Measurements from ENCODE around the gene LMTK3. TPM values are rescaled to one million over a fixed set of nuclear protein-coding genes. Genes with fewer than 3 reads are reported as not detected.

The LMTK3 gene
- total and polyA plus RNA-seq, 2 of the 13 experiments (the other 11 are each of a cell fraction or from before 2014, with no cell fraction given), result 0.18 to 0.29 TPM

DNA sequence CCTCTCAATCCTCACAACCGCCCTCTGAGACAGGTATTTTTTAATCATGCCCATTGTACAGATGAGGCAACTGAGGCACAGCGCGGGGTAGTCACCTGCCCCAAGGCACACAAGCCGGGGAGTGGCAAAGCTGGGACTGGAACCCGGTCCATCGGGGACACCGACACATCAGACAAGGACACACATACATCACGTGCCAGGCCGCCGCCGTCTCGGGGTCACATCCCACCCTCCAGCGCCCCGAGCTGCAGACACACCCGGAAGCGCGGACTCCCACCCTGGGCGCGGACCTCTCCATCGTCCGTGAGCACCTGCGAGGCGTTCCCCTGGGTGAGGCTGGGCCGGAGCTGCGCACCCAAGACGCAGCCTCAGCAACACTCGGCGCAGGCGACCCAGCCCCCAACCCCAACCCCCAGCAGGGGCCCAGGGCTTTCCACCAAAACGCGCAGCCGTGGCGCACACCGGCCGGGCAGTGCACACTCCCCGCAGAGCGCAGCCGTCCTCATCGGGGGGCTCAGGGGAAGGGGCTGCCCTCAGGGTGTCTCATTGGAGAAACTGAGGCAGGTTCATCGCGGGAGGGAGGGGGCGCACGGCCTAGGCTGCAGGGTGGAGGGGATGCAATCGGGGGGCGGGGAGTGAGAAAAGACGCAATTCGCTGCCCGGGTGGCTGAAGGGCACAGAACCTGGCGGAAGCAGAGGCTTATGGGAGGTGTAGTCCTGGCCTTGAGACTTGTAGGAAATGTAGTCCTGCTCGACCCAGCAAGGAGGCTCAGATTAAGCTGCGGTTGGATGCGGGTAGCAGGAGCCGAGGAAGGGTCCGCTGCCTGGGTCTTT lies 1.9 kb upstream of the LMTK3 start:
- Histone ChIP-seq H2AFZ (ENCODE audit: low read length) (no peak overlapping the region), H3K4me1 (ENCODE audit: insufficient read depth, low read length) (peaks cover 30% of the 10 kb centered on the region), H3K27ac (ENCODE audit: extremely low read length, insufficient read depth, low read length) (no peak overlapping the region), H3K36me3 (replicated peaks in 1 of 2; ENCODE audit: control insufficient read depth in 1 of 2, insufficient read depth in 2 of 2, low read length in 2 of 2) (no peaks in the 10 kb centered on the region), H3K4me2 (ENCODE audit: low read depth, low read length) (peak overlapping the region; percentile 84), H4K20me1 (ENCODE audit: insufficient read depth, low read length) (no peaks in the 10 kb centered on the region), H3K27me3 (ENCODE audit: control insufficient read depth in 1 of 2, insufficient read depth in 2 of 2, low read length in 2 of 2) (peaks cover 6 to 30% of the 10 kb centered on the region in 2 experiments; a peak in 4 of 5 replicates), H3K4me3 (replicated peaks in 1 of 3; ENCODE audit: insufficient read depth in 1 of 3, low read depth in 2 of 3, low read length in 3 of 3) (peak overlapping the region; percentile 68 to 84 (median 72)), H3K9ac (ENCODE audit: insufficient read depth, low read depth, low read length) (no peak overlapping the region), H3K9me3 (ENCODE audit: low read length) (no peaks in the 10 kb centered on the region), H3K79me2 (ENCODE audit: insufficient read depth, low read length) (no peaks in the 10 kb centered on the region)
- CTCF ChIA-PET (ENCODE audit: low intra/inter-chr PET ratio, low total read pairs), result no interaction called here
- BruUV-seq (replicated peaks), result no TSS peak
- POLR2A ChIA-PET, result interaction anchor here (0.9 to 1.0 kb wide), 2 partner anchors 11 to 45 kb away, joined by 3 to 4 read pairs; no protein-coding TSS in a partner anchor
- ATAC-seq (peak; percentile 83), FAIRE-seq (peak; percentile 81), DNase-seq (ENCODE audit: low spot score) (peak; percentile 58)
- intact Hi-C loops (cut with micrococcal nuclease; ENCODE audit: unreplicated experiment), result no loop called here
- WGBS (ENCODE audit: low lambda C conversion rate), result 6% methylated on average over 20 of the region's 54 CpGs
- in situ Hi-C loops (cut with HindIII; ENCODE audit: extremely low pct_ligation_motif_present, low pct_unique_long_range_greater_than_20kb), result no loop called here
- TF ChIP-seq, protein P1, sequence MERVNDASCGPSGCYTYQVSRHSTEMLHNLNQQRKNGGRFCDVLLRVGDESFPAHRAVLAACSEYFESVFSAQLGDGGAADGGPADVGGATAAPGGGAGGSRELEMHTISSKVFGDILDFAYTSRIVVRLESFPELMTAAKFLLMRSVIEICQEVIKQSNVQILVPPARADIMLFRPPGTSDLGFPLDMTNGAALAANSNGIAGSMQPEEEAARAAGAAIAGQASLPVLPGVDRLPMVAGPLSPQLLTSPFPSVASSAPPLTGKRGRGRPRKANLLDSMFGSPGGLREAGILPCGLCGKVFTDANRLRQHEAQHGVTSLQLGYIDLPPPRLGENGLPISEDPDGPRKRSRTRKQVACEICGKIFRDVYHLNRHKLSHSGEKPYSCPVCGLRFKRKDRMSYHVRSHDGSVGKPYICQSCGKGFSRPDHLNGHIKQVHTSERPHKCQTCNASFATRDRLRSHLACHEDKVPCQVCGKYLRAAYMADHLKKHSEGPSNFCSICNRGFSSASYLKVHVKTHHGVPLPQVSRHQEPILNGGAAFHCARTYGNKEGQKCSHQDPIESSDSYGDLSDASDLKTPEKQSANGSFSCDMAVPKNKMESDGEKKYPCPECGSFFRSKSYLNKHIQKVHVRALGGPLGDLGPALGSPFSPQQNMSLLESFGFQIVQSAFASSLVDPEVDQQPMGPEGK (CRISPR knock-in tag; IDR thresholded peaks at IDR 0.05), result peak; percentile 49
- TF ChIP-seq ZNF234 (CRISPR knock-in tag; conservative IDR thresholded peaks at IDR 0.05) (peak; percentile 37; the same call in 1 of the 2 replicates), NR2C2 (CRISPR knock-in tag; IDR thresholded peaks at IDR 0.05; ENCODE audit: borderline replicate concordance) (peak; percentile 43; the same call in 1 of the 2 replicates), FOXC1 (CRISPR knock-in tag; IDR thresholded peaks at IDR 0.05; ENCODE audit: borderline replicate concordance) (no peak), KDM2A (CRISPR knock-in tag; IDR thresholded peaks at IDR 0.05; ENCODE audit: borderline replicate concordance, low read depth) (peak; percentile 42; the same call in 1 of the 2 replicates), KDM3A (CRISPR knock-in tag; IDR thresholded peaks at IDR 0.05; ENCODE audit: low read depth) (peak; percentile 48; the same call in 1 of the 2 replicates), ESRRA (CRISPR knock-in tag; IDR thresholded peaks at IDR 0.05; ENCODE audit: low read depth) (0 out of 2 replicates have a peak, but pooled peaks have one; percentile 43), ERF (CRISPR knock-in tag; IDR thresholded peaks at IDR 0.05) (0 out of 2 replicates have a peak, but pooled peaks have one; percentile 50), LCORL (IDR thresholded peaks at IDR 0.05) (no peak), LCORL (CRISPR knock-in tag; IDR thresholded peaks at IDR 0.05) (0 out of 2 replicates have a peak, but pooled peaks have one; percentile 42), JDP2 (CRISPR knock-in tag; IDR thresholded peaks at IDR 0.05; ENCODE audit: borderline replicate concordance) (no peak), ZNF274 (CRISPR knock-in tag; IDR thresholded peaks at IDR 0.05) (0 out of 2 replicates have a peak, but pooled peaks have one; percentile 32), KDM6A (CRISPR knock-in tag; IDR thresholded peaks at IDR 0.05; ENCODE audit: low read depth) (no peak), ZFX (CRISPR knock-in tag; IDR thresholded peaks at IDR 0.05; ENCODE audit: low read depth) (peak; percentile 72), RELA (CRISPR knock-in tag; IDR thresholded peaks at IDR 0.05) (0 out of 2 replicates have a peak, but pooled peaks have one; percentile 29), PHF8 (CRISPR knock-in tag; IDR thresholded peaks at IDR 0.05) (peak; percentile 66), TAF1 (CRISPR knock-in tag; IDR thresholded peaks at IDR 0.05) (peak; percentile 33; the same call in 1 of the 2 replicates), ZNF777 (CRISPR knock-in tag; IDR thresholded peaks at IDR 0.05) (peak; percentile 47; the same call in 1 of the 2 replicates)
- TF ChIP-seq, protein P2, sequence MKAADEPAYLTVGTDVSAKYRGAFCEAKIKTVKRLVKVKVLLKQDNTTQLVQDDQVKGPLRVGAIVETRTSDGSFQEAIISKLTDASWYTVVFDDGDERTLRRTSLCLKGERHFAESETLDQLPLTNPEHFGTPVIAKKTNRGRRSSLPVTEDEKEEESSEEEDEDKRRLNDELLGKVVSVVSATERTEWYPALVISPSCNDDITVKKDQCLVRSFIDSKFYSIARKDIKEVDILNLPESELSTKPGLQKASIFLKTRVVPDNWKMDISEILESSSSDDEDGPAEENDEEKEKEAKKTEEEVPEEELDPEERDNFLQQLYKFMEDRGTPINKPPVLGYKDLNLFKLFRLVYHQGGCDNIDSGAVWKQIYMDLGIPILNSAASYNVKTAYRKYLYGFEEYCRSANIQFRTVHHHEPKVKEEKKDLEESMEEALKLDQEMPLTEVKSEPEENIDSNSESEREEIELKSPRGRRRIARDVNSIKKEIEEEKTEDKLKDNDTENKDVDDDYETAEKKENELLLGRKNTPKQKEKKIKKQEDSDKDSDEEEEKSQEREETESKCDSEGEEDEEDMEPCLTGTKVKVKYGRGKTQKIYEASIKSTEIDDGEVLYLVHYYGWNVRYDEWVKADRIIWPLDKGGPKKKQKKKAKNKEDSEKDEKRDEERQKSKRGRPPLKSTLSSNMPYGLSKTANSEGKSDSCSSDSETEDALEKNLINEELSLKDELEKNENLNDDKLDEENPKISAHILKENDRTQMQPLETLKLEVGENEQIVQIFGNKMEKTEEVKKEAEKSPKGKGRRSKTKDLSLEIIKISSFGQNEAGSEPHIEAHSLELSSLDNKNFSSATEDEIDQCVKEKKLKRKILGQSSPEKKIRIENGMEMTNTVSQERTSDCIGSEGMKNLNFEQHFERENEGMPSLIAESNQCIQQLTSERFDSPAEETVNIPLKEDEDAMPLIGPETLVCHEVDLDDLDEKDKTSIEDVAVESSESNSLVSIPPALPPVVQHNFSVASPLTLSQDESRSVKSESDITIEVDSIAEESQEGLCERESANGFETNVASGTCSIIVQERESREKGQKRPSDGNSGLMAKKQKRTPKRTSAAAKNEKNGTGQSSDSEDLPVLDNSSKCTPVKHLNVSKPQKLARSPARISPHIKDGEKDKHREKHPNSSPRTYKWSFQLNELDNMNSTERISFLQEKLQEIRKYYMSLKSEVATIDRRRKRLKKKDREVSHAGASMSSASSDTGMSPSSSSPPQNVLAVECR (CRISPR knock-in tag; IDR thresholded peaks at IDR 0.05; ENCODE audit: borderline replicate concordance), result peak; percentile 46; the same call in 1 of the 2 replicates

Measured in HepG2 (cell line).